WTC11 (cell line): ENCODE data around the gene LAMC2. TPM values are rescaled to one million over a fixed set of nuclear protein-coding genes. Genes with fewer than 3 reads are reported as not detected.

Experiments
- ATAC-seq: fragments of 200-7000 bp; cut with Tn5 transposase; 2 replicates; pipeline ENCODE4 v1.10.0; 2021; ENCODE audit warnings: mild to moderate bottlenecking, moderate library complexity
- Bru-seq: library from RNA; stranded (reverse); fragments of 400-500 nt; gene quantifications from one replicate; lab custom pipeline; 2021; lab: Mats Ljungman, UMichigan
- CTCF ChIA-PET: fragments of 300-600 bp; sonication (Branson Sonifier 250); formaldehyde crosslinking; loops from one replicate; lab custom pipeline; 2021; ENCODE audit warnings: antibody characterized with exemption; lab: Charles Lee
- POLR2A ChIA-PET: fragments of 350-600 bp; sonication (Branson Sonifier 250); formaldehyde crosslinking; loops from one replicate; lab custom pipeline; 2021; ENCODE audit warnings: antibody characterized with exemption; lab: Charles Lee
- DNase-seq: peaks from one replicate; pipeline ENCODE4 v3.0.0; 2021; ENCODE audit warnings: low spot score
- H3K27ac Mint-ChIP-seq: 2 replicates; pipeline ENCODE4 v1.8.0; 2021; ENCODE audit warnings: mixed read lengths
- H3K27me3 Mint-ChIP-seq: 2 replicates; pipeline ENCODE4 v1.8.0; 2021; ENCODE audit warnings: low read depth, mild to moderate bottlenecking, moderate library complexity, mixed read lengths
- H3K36me3 Mint-ChIP-seq: 2 replicates; pipeline ENCODE4 v1.8.0; 2021; ENCODE audit warnings: mixed read lengths
- H3K4me1 Mint-ChIP-seq: 2 replicates; pipeline ENCODE4 v1.8.0; 2022; ENCODE audit warnings: mixed read lengths
- H3K4me3 Mint-ChIP-seq: 2 replicates; pipeline ENCODE4 v1.8.0; 2021; ENCODE audit warnings: mild to moderate bottlenecking, moderate library complexity, mixed read lengths
- H3K9me3 Mint-ChIP-seq: 2 replicates; pipeline ENCODE4 v1.8.0; 2021; ENCODE audit warnings: mixed read lengths
- CBFB ChIP-seq: sonication (generic); formaldehyde crosslinking; IDR thresholded peaks from 2 replicates; pipeline ENCODE4 v1.8.1; 2022; ENCODE audit warnings: mild to moderate bottlenecking, low read depth, missing genetic modification reagents
- CREM ChIP-seq: sonication (generic); formaldehyde crosslinking; IDR thresholded peaks from 2 replicates; pipeline ENCODE4 v1.8.1; 2022; ENCODE audit warnings: mild to moderate bottlenecking, missing genetic modification reagents, moderate library complexity
- FOXJ3 ChIP-seq: sonication (generic); formaldehyde crosslinking; IDR thresholded peaks from 2 replicates; pipeline ENCODE4 v1.9.0; 2021; ENCODE audit warnings: missing genetic modification reagents, mild to moderate bottlenecking, borderline replicate concordance
- FOXP1 ChIP-seq: sonication (generic); formaldehyde crosslinking; IDR thresholded peaks from 2 replicates; pipeline ENCODE4 v1.8.0; 2022; ENCODE audit warnings: missing genetic modification reagents, mild to moderate bottlenecking, moderate library complexity, borderline replicate concordance
- MAX ChIP-seq: sonication (generic); formaldehyde crosslinking; IDR thresholded peaks from 2 replicates; pipeline ENCODE4 v1.8.0; 2022; ENCODE audit warnings: mild to moderate bottlenecking, missing genetic modification reagents
- NR1H2 ChIP-seq: sonication (generic); formaldehyde crosslinking; IDR thresholded peaks from 2 replicates; pipeline ENCODE4 v1.9.0; 2021; ENCODE audit warnings: mild to moderate bottlenecking, moderate library complexity, missing genetic modification reagents
- TEAD1 ChIP-seq: sonication (generic); formaldehyde crosslinking; IDR thresholded peaks from 2 replicates; pipeline ENCODE4 v1.8.0; 2022; ENCODE audit warnings: mild to moderate bottlenecking, missing genetic modification reagents
- TEAD4 ChIP-seq: sonication (generic); formaldehyde crosslinking; IDR thresholded peaks from 2 replicates; pipeline ENCODE4 v1.8.0; 2022; ENCODE audit warnings: mild to moderate bottlenecking, missing genetic modification reagents
- USF1 ChIP-seq: sonication (generic); formaldehyde crosslinking; IDR thresholded peaks from 2 replicates; pipeline ENCODE4 v1.8.0; 2022; ENCODE audit warnings: mild to moderate bottlenecking, missing genetic modification reagents
- USF2 ChIP-seq: sonication (generic); formaldehyde crosslinking; IDR thresholded peaks from 2 replicates; pipeline ENCODE4 v1.8.1; 2023; ENCODE audit warnings: mild to moderate bottlenecking, missing genetic modification reagents, moderate library complexity
- ZNF219 ChIP-seq: sonication (generic); formaldehyde crosslinking; IDR thresholded peaks from 2 replicates; pipeline ENCODE4 v1.8.0; 2023; ENCODE audit warnings: missing genetic modification reagents, mild to moderate bottlenecking, borderline replicate concordance
- ZNF232 ChIP-seq: sonication (generic); formaldehyde crosslinking; IDR thresholded peaks from 2 replicates; pipeline ENCODE4 v1.8.0; 2022; ENCODE audit warnings: mild to moderate bottlenecking, missing genetic modification reagents
- ZNF423 ChIP-seq: fragments of 250-450 bp; sonication (Bioruptor Pico); IDR thresholded peaks from 2 replicates; pipeline ENCODE4 v2.1.2; 2022; ENCODE audit warnings: mild to moderate bottlenecking, moderate library complexity
- ZNF512 ChIP-seq: sonication (generic); formaldehyde crosslinking; IDR thresholded peaks from 2 replicates; pipeline ENCODE4 v1.8.1; 2022; ENCODE audit warnings: missing genetic modification reagents, borderline replicate concordance
- long read RNA-seq, 3 experiments: library from RNA in 1 of 3; library from capped mRNA in 1 of 3; library from polyadenylated mRNA in 1 of 3; unstranded in 2 of 3; stranded (forward) in 1 of 3; transcript quantifications; one replicate each; pipeline ENCODE4 v2.0.0, GENCODE V29; 2021
- total RNA-seq: library from RNA; stranded (reverse); gene quantifications from 3 replicates; pipeline ENCODE4 v1.2.3, GENCODE V29; 2021
- TF ChIP-seq, protein P1 (sequence below): sonication (generic); formaldehyde crosslinking; IDR thresholded peaks from 2 replicates; pipeline ENCODE4 v1.8.1; 2023; ENCODE audit warnings: mild to moderate bottlenecking, missing genetic modification reagents
- TF ChIP-seq, protein P2 (sequence below): sonication (generic); formaldehyde crosslinking; IDR thresholded peaks from 2 replicates; pipeline ENCODE4 v1.8.1; 2022; ENCODE audit warnings: mild to moderate bottlenecking, moderate library complexity, missing genetic modification reagents
- TF ChIP-seq, protein P3 (sequence below): sonication (generic); formaldehyde crosslinking; IDR thresholded peaks from 2 replicates; pipeline ENCODE4 v1.8.1; 2023; ENCODE audit warnings: mild to moderate bottlenecking, moderate library complexity, missing genetic modification reagents
- TF ChIP-seq, protein P4 (sequence below): sonication (generic); formaldehyde crosslinking; IDR thresholded peaks from 2 replicates; pipeline ENCODE4 v1.8.0; 2023; ENCODE audit warnings: missing genetic modification reagents, mild to moderate bottlenecking, borderline replicate concordance
- TF ChIP-seq, protein P5 (sequence below): sonication (generic); formaldehyde crosslinking; conservative IDR thresholded peaks from 2 replicates; pipeline ENCODE4 v1.8.1; 2023; ENCODE audit warnings: mild to moderate bottlenecking, low read depth, missing genetic modification reagents, moderate library complexity

The LAMC2 gene
- total RNA-seq: 6.5 to 7.9 TPM (median 6.5 TPM) in 3 replicates
- Bru-seq, nascent RNA: percentile 44 among the genes with signal in this experiment
- long read RNA-seq, experiment 1, full-length matches to known transcripts: 17 of 55 reads
- long read RNA-seq, experiment 1, partial matches to known transcripts: 13 of 55 reads
- long read RNA-seq, experiment 1, other reads (novel, unspliced or antisense): 25 of 55 reads
- long read RNA-seq, experiment 2, full-length matches to known transcripts: 1 of 13 reads
- long read RNA-seq, experiment 2, partial matches to known transcripts: 4 of 13 reads
- long read RNA-seq, experiment 2, other reads (novel, unspliced or antisense): 8 of 13 reads
- long read RNA-seq, experiment 3: 0 reads

- Mint-ChIP-seq H3K27ac (peak within 1 kb of the TSS; percentile 94), H3K4me1 (peaks cover 10% of the 10 kb centered on the region), H3K4me3 (peak within 1 kb of the TSS; percentile 79), H3K27me3 (no peaks in the 10 kb centered on the region; the same call in 1 of the 2 replicates), H3K36me3 (no peaks in the 10 kb centered on the region), H3K9me3 (no peaks in the 10 kb centered on the region)
- POLR2A ChIA-PET: no interaction called here
- CTCF ChIA-PET: interaction anchor here (0.7 to 2.1 kb wide), 3 partner anchors 20 to 49 kb away, joined by 3 to 10 read pairs (median 4); no protein-coding TSS in a partner anchor
- peak; percentile 83 for DNase-seq
- ATAC-seq: peak; percentile 91
- TF ChIP-seq, protein P1, sequence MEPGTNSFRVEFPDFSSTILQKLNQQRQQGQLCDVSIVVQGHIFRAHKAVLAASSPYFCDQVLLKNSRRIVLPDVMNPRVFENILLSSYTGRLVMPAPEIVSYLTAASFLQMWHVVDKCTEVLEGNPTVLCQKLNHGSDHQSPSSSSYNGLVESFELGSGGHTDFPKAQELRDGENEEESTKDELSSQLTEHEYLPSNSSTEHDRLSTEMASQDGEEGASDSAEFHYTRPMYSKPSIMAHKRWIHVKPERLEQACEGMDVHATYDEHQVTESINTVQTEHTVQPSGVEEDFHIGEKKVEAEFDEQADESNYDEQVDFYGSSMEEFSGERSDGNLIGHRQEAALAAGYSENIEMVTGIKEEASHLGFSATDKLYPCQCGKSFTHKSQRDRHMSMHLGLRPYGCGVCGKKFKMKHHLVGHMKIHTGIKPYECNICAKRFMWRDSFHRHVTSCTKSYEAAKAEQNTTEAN (CRISPR knock-in tag): peak; percentile 72; the same call in 1 of the 2 replicates
- TF ChIP-seq FOXJ3 (CRISPR knock-in tag): no peak
- TF ChIP-seq, protein P2, sequence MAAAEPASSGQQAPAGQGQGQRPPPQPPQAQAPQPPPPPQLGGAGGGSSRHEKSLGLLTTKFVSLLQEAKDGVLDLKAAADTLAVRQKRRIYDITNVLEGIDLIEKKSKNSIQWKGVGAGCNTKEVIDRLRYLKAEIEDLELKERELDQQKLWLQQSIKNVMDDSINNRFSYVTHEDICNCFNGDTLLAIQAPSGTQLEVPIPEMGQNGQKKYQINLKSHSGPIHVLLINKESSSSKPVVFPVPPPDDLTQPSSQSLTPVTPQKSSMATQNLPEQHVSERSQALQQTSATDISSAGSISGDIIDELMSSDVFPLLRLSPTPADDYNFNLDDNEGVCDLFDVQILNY (CRISPR knock-in tag): peak; percentile 57; the same call in 1 of the 2 replicates
- 0 out of 2 replicates have a peak, but pooled peaks have one; percentile 41 for TF ChIP-seq ZNF232
- peak; percentile 83; the same call in 1 of the 2 replicates for TF ChIP-seq TEAD1 (CRISPR knock-in tag)
- peak; percentile 63; the same call in 1 of the 2 replicates for TF ChIP-seq TEAD4 (CRISPR knock-in tag)
- TF ChIP-seq USF2: peak; percentile 47; the same call in 1 of the 2 replicates
- TF ChIP-seq ZNF219 (CRISPR knock-in tag): 0 out of 2 replicates have a peak, but pooled peaks have one; percentile 57
- no peak for TF ChIP-seq NR1H2 (CRISPR knock-in tag)
- TF ChIP-seq FOXP1 (CRISPR knock-in tag): peak; percentile 74; the same call in 1 of the 2 replicates
- peak; percentile 78 for TF ChIP-seq MAX (CRISPR knock-in tag)
- TF ChIP-seq, protein P3, sequence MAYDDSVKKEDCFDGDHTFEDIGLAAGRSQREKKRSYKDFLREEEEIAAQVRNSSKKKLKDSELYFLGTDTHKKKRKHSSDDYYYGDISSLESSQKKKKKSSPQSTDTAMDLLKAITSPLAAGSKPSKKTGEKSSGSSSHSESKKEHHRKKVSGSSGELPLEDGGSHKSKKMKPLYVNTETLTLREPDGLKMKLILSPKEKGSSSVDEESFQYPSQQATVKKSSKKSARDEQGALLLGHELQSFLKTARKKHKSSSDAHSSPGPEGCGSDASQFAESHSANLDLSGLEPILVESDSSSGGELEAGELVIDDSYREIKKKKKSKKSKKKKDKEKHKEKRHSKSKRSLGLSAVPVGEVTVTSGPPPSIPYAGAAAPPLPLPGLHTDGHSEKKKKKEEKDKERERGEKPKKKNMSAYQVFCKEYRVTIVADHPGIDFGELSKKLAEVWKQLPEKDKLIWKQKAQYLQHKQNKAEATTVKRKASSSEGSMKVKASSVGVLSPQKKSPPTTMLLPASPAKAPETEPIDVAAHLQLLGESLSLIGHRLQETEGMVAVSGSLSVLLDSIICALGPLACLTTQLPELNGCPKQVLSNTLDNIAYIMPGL: peak; percentile 95
- TF ChIP-seq ZNF423 (CRISPR knock-in tag): peak; percentile 84
- TF ChIP-seq CBFB (CRISPR knock-in tag): no peak
- TF ChIP-seq USF1: 0 out of 2 replicates have a peak, but pooled peaks have one; percentile 50
- TF ChIP-seq CREM (CRISPR knock-in tag): peak; percentile 48; the same call in 1 of the 2 replicates
- TF ChIP-seq, protein P4, sequence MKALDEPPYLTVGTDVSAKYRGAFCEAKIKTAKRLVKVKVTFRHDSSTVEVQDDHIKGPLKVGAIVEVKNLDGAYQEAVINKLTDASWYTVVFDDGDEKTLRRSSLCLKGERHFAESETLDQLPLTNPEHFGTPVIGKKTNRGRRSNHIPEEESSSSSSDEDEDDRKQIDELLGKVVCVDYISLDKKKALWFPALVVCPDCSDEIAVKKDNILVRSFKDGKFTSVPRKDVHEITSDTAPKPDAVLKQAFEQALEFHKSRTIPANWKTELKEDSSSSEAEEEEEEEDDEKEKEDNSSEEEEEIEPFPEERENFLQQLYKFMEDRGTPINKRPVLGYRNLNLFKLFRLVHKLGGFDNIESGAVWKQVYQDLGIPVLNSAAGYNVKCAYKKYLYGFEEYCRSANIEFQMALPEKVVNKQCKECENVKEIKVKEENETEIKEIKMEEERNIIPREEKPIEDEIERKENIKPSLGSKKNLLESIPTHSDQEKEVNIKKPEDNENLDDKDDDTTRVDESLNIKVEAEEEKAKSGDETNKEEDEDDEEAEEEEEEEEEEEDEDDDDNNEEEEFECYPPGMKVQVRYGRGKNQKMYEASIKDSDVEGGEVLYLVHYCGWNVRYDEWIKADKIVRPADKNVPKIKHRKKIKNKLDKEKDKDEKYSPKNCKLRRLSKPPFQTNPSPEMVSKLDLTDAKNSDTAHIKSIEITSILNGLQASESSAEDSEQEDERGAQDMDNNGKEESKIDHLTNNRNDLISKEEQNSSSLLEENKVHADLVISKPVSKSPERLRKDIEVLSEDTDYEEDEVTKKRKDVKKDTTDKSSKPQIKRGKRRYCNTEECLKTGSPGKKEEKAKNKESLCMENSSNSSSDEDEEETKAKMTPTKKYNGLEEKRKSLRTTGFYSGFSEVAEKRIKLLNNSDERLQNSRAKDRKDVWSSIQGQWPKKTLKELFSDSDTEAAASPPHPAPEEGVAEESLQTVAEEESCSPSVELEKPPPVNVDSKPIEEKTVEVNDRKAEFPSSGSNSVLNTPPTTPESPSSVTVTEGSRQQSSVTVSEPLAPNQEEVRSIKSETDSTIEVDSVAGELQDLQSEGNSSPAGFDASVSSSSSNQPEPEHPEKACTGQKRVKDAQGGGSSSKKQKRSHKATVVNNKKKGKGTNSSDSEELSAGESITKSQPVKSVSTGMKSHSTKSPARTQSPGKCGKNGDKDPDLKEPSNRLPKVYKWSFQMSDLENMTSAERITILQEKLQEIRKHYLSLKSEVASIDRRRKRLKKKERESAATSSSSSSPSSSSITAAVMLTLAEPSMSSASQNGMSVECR (CRISPR knock-in tag): 0 out of 2 replicates have a peak, but pooled peaks have one; percentile 71
- TF ChIP-seq ZNF512 (CRISPR knock-in tag): no peak
- TF ChIP-seq, protein P5, sequence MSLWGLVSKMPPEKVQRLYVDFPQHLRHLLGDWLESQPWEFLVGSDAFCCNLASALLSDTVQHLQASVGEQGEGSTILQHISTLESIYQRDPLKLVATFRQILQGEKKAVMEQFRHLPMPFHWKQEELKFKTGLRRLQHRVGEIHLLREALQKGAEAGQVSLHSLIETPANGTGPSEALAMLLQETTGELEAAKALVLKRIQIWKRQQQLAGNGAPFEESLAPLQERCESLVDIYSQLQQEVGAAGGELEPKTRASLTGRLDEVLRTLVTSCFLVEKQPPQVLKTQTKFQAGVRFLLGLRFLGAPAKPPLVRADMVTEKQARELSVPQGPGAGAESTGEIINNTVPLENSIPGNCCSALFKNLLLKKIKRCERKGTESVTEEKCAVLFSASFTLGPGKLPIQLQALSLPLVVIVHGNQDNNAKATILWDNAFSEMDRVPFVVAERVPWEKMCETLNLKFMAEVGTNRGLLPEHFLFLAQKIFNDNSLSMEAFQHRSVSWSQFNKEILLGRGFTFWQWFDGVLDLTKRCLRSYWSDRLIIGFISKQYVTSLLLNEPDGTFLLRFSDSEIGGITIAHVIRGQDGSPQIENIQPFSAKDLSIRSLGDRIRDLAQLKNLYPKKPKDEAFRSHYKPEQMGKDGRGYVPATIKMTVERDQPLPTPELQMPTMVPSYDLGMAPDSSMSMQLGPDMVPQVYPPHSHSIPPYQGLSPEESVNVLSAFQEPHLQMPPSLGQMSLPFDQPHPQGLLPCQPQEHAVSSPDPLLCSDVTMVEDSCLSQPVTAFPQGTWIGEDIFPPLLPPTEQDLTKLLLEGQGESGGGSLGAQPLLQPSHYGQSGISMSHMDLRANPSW (CRISPR knock-in tag): no peak
Measured at GRCh38 chr1:183185941-183186490, at the start of gene LAMC2. Gene LAMC2 (plus strand): TSS chr1:183186264. CDS start chr1:183186353, 89 bp downstream.
